A673 (cell line): ENCODE results near the gene SPCS2. TPM values are rescaled to one million over a fixed set of nuclear protein-coding genes. Genes with fewer than 3 reads are reported as not detected.

ENCODE experiments used
- BruUV-seq: library from RNA; stranded (reverse); fragments of 400-500 nt; replicated peaks from 2 replicates; lab custom pipeline; 2021; lab: Mats Ljungman, UMichigan
- CTCF ChIA-PET: fragments of 300-600 bp; sonication (Branson Sonifier 250); formaldehyde crosslinking; loops from one replicate; lab custom pipeline; 2022; ENCODE audit warnings: antibody characterized with exemption; lab: Charles Lee
- POLR2A ChIA-PET: fragments of 300-600 bp; sonication (Branson Sonifier 250); formaldehyde crosslinking; loops from one replicate; lab custom pipeline; 2022; ENCODE audit warnings: antibody characterized with exemption; ENCODE audit not compliant: low non-redundant PET; lab: Charles Lee
- DNase-seq: peaks from one replicate; pipeline ENCODE4 v3.0.0-alpha.2; 2015; ENCODE audit warnings: low spot score
- H3K27ac ChIP-seq: fragments of 200-600 bp; sonication (generic); 2 replicates; pipeline ENCODE4 v1.5.1; 2016; ENCODE audit warnings: mixed run types, low read depth, mild to moderate bottlenecking, mixed read lengths, antibody characterized with exemption, low read length; ENCODE audit not compliant: poor library complexity, severe bottlenecking
- H3K27me3 ChIP-seq: fragments of 200-600 bp; sonication (generic); replicated peaks from 2 replicates; pipeline ENCODE4 v1.6.1; 2017; ENCODE audit warnings: mixed run types, low read depth, mild to moderate bottlenecking, mixed read lengths, antibody characterized with exemption, low read length; ENCODE audit not compliant: insufficient read depth, poor library complexity
- H3K36me3 ChIP-seq: fragments of 200-600 bp; sonication (generic); 2 replicates; pipeline ENCODE4 v1.6.1; 2016; ENCODE audit warnings: mixed run types, mild to moderate bottlenecking, mixed read lengths, antibody characterized with exemption, low read length; ENCODE audit not compliant: insufficient read depth, poor library complexity, severe bottlenecking
- H3K4me1 ChIP-seq: fragments of 200-600 bp; sonication (generic); 2 replicates; pipeline ENCODE4 v1.6.1; 2017; ENCODE audit warnings: mixed run types, mild to moderate bottlenecking, mixed read lengths, antibody characterized with exemption, low read length; ENCODE audit not compliant: insufficient read depth, poor library complexity, severe bottlenecking
- H3K4me3 ChIP-seq: fragments of 200-600 bp; sonication (generic); 2 replicates; pipeline ENCODE4 v1.5.1; 2016; ENCODE audit warnings: low read depth, mixed run types, mild to moderate bottlenecking, mixed read lengths, low read length; ENCODE audit not compliant: poor library complexity, severe bottlenecking
- H3K9me3 ChIP-seq: fragments of 200-600 bp; sonication (generic); 2 replicates; pipeline ENCODE4 v1.6.1; 2016; ENCODE audit warnings: mixed run types, low read depth, mild to moderate bottlenecking, mixed read lengths, antibody characterized with exemption, low read length; ENCODE audit not compliant: poor library complexity, severe bottlenecking
- EZH2 ChIP-seq: fragments of 200-600 bp; sonication (generic); IDR thresholded peaks from 2 replicates; pipeline ENCODE4 v1.6.1; 2017; ENCODE audit warnings: borderline replicate concordance, low read depth, mild to moderate bottlenecking, mixed read lengths, antibody characterized with exemption, low read length; ENCODE audit not compliant: poor library complexity, severe bottlenecking
- intact Hi-C: fragments of 100-400 bp; cut with micrococcal nuclease; formaldehyde crosslinking; loops from one replicate; pipeline ENCODE4 v1.10.0; 2022; ENCODE audit not compliant: unreplicated experiment
- total RNA-seq: library from RNA; stranded (reverse); gene quantifications from 2 replicates; pipeline ENCODE4 v1.2.3, GENCODE V29; 2021
- TF ChIP-seq, protein P1 (sequence below): fragments of 300-800, 200-600 bp; sonication (generic); conservative IDR thresholded peaks from 2 replicates; pipeline ENCODE4 v1.5.1; 2017; ENCODE audit warnings: low read depth, mild to moderate bottlenecking, antibody characterized with exemption, low read length, moderate library complexity, mixed read lengths

Gene SPCS2
- total RNA-seq, 1 experiment from 2014 or later = 241 TPM

DNA sequence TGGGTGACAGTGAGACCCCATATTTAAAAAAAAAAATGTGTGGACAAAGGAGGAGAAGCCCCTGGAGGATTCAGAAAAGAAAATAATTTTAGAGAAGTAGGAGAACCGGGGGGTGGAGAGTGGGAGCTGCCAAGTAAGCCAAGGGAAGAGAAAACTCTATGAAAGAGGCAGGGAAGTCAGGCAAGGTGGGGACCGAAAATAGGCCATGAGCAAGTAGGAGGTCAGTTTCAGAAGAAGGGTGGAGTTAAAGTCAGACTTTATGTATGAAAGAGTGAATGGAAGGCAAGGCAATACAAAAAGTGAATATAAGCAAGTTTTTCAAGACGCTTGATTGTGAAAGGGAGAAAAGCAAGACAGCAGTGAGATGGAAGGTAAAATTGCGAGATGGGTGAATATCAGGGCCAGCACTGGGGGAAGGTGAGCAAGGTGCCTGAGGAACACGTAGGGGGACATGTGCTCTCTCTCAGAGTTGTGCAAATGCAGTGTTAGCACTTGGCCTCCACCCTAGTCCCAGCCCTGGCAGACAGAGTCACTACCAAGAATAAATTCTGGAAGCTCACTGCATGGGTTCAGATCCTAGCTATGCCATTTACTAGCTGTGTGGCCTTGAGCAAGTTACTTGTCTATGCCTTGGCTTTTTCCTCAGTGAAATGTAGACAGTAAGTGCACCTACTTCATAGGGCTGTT, 6.8 kb upstream of the SPCS2 start:
- Histone ChIP-seq H3K4me3 (no peak overlapping the region), H3K27ac (no peak overlapping the region), H3K36me3 (no peaks in the 10 kb centered on the region), H3K4me1 (no peaks in the 10 kb centered on the region), H3K9me3 (no peaks in the 10 kb centered on the region), H3K27me3 (no peaks in the 10 kb centered on the region)
- BruUV-seq = no TSS peak
- ChIA-PET CTCF (no interaction called here), POLR2A (no interaction called here)
- intact Hi-C loops = no loop called here
- no peak for TF ChIP-seq EZH2
- TF ChIP-seq, protein P1, sequence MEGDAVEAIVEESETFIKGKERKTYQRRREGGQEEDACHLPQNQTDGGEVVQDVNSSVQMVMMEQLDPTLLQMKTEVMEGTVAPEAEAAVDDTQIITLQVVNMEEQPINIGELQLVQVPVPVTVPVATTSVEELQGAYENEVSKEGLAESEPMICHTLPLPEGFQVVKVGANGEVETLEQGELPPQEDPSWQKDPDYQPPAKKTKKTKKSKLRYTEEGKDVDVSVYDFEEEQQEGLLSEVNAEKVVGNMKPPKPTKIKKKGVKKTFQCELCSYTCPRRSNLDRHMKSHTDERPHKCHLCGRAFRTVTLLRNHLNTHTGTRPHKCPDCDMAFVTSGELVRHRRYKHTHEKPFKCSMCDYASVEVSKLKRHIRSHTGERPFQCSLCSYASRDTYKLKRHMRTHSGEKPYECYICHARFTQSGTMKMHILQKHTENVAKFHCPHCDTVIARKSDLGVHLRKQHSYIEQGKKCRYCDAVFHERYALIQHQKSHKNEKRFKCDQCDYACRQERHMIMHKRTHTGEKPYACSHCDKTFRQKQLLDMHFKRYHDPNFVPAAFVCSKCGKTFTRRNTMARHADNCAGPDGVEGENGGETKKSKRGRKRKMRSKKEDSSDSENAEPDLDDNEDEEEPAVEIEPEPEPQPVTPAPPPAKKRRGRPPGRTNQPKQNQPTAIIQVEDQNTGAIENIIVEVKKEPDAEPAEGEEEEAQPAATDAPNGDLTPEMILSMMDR = no peak
- no peak for DNase-seq

DNA sequence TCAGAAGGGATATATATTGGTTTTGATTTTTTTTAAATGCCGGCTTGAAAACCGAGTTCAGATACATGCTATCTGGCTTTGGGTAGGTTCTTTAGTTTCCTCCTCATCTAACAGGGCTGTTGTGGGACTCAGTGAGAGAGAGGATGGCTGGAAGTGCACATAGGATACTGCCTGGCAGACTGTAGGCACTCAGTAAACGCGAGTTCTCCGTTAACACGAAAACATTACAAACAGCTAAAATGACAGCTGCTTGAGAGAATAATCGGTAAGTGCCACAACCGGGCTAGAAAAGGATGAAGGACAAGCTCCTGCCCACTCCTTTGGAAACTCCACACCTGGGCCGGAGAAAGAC, 544 bp upstream of the SPCS2 start:
- BruUV-seq = TSS peak; percentile 90
- H3K27me3 ChIP-seq = no peaks in the 10 kb centered on the region
- peak; percentile 33 for DNase-seq
- TF ChIP-seq EZH2 = no peak
- H3K36me3 ChIP-seq = peaks cover 18% of the 10 kb centered on the region
- peak overlapping the region; percentile 88 for H3K27ac ChIP-seq
- no peaks in the 10 kb centered on the region for H3K9me3 ChIP-seq
- CTCF ChIA-PET = no interaction called here
- intact Hi-C loops = loop anchor here (5.0 kb wide), 1 partner anchor 456 kb away; the partner anchor contains the start of gene LIPT2
- POLR2A ChIA-PET = interaction anchor here (0.5 kb wide), 1 partner anchor 1346 kb away, joined by 3 read pairs; no protein-coding TSS in a partner anchor
- H3K4me3 ChIP-seq = peak overlapping the region; percentile 81
- H3K4me1 ChIP-seq = peaks cover 19% of the 10 kb centered on the region

DNA sequence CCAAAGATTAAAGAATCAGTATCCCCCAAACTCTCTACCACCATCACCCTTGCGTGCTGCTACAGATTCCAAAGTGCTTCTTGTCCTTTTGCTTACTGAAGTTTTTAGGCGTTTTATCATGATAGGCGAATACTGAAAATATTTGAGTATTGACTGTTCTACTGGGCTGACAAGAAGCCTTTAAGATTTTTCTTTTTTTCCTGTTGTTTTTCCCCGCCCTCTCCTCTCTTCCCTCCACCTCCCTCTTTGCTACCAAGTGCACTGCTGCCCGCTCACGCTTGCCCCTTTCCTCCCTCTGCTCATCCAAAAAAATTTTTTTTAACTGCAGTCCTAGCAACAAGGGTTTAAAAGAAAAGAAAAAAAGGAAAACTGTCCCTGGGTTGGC, 679 bp downstream of the SPCS2 start:
- POLR2A ChIA-PET = interaction anchor here (0.6 kb wide), 1 partner anchor 33 kb away, joined by 4 read pairs; no protein-coding TSS in a partner anchor
- intact Hi-C loops = loop anchor here (5.0 kb wide), 1 partner anchor 457 kb away; the partner anchor contains the start of gene LIPT2
- no TSS peak for BruUV-seq

DNA sequence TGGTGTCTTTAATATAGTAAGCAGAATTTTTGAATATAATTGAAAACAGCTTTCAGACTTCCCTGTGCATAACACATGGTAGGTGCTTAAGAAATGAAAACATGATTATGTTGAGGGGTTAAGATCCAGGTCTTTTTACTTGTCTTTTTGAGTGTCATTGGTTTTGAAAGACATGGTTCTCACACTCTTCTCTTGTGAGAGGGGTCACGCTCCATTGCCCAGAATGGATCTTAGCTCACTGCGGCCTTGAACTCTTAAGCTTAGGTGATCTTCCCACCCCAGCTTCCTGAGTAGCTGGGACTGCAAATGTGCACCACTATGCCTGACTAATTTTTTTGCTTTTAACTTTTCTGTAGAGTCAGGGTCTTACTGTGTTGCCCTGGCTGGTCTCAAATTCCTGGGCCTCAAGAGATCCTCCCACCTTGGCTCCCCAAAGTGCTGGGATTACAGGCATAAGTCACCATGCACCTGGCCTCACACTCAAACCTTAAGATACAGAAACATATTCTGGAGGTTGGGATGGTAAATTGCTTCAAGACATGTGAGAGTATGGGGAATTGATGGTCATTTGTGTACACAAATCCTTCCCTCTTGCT, 1.4 kb downstream of the SPCS2 start:
- POLR2A ChIA-PET = interaction anchor here (0.6 kb wide), 1 partner anchor 32 kb away, joined by 4 read pairs; no protein-coding TSS in a partner anchor
- TF ChIP-seq, protein P1 = no peak
- TF ChIP-seq EZH2 = no peak
- no peak for DNase-seq
- H3K27me3 ChIP-seq = no peaks in the 10 kb centered on the region
- H3K27ac ChIP-seq = no peak overlapping the region
- intact Hi-C loops = no loop called here
- peaks cover 18% of the 10 kb centered on the region for H3K36me3 ChIP-seq
- CTCF ChIA-PET = no interaction called here
- peaks cover 6% of the 10 kb centered on the region for H3K9me3 ChIP-seq
- H3K4me3 ChIP-seq = peak overlapping the region; percentile 81
- H3K4me1 ChIP-seq = peaks cover 19% of the 10 kb centered on the region
- no TSS peak for BruUV-seq

More for the DNA sequence above, 679 bp downstream of the SPCS2 start:
- Histone ChIP-seq H3K27me3 (no peaks in the 10 kb centered on the region), H3K36me3 (peaks cover 18% of the 10 kb centered on the region), H3K27ac (peak overlapping the region; percentile 88), H3K9me3 (peaks cover 1% of the 10 kb centered on the region), H3K4me1 (peaks cover 19% of the 10 kb centered on the region), H3K4me3 (peak overlapping the region; percentile 81)
- no peak for DNase-seq
- CTCF ChIA-PET = no interaction called here
- no peak for TF ChIP-seq EZH2
